DND-41 (cell line): ENCODE measurements around the gene TCF12.

ENCODE experiments used
- ATAC-seq: fragments of 200-7000 bp; cut with Tn5 transposase; 3 replicates; pipeline ENCODE4 v1.9.1; 2021; ENCODE audit warnings: low read depth; ENCODE audit not compliant: insufficient read depth
- DNase-seq: peaks from one replicate; pipeline ENCODE4 v3.0.0-alpha.2; 2020
- H2AFZ ChIP-seq: 2 replicates; pipeline ENCODE4 v1.6.0; 2012; ENCODE audit warnings: low read depth, low read length
- H3K27ac ChIP-seq: 2 replicates; pipeline ENCODE4 v1.5.1; 2012; ENCODE audit warnings: low read length, inconsistent platforms
- H3K27me3 ChIP-seq: fragments of 200-600 bp; sonication (generic); 2 replicates; pipeline ENCODE4 v1.6.0; 2012; ENCODE audit warnings: low read length, mild to moderate bottlenecking, inconsistent platforms; ENCODE audit not compliant: insufficient read depth, poor library complexity
- H3K36me3 ChIP-seq: 2 replicates; pipeline ENCODE4 v1.5.1; 2012; ENCODE audit warnings: low read length, inconsistent platforms; ENCODE audit not compliant: insufficient read depth
- H3K4me1 ChIP-seq: 2 replicates; pipeline ENCODE4 v1.5.1; 2012; ENCODE audit warnings: mild to moderate bottlenecking, low read length; ENCODE audit not compliant: insufficient read depth
- H3K4me2 ChIP-seq: 2 replicates; pipeline ENCODE4 v1.6.0; 2012; ENCODE audit warnings: mild to moderate bottlenecking, moderate library complexity, low read length, inconsistent platforms; ENCODE audit not compliant: insufficient read depth
- H3K4me3 ChIP-seq, 2 experiments: fragments of 200-600 bp in 1 of 2; shearing (Covaris generic) in 1 of 2; 2 replicates each; pipeline ENCODE4 v1.5.1; 2012 to 2016; ENCODE audit warnings: inconsistent platforms in 2 of 2, low read length in 2 of 2, mild to moderate bottlenecking in 2 of 2, low read depth in 1 of 2, moderate library complexity in 1 of 2
- H3K79me2 ChIP-seq: 2 replicates; pipeline ENCODE4 v1.6.0; 2012; ENCODE audit warnings: low read length, inconsistent platforms; ENCODE audit not compliant: insufficient read depth
- H3K9ac ChIP-seq: 2 replicates; pipeline ENCODE4 v1.6.0; 2012; ENCODE audit warnings: low read depth, mild to moderate bottlenecking, inconsistent platforms, low read length, moderate library complexity
- H3K9me3 ChIP-seq: 2 replicates; pipeline ENCODE4 v1.5.1; 2012; ENCODE audit warnings: low read length, moderate library complexity, mild to moderate bottlenecking, inconsistent platforms; ENCODE audit not compliant: insufficient read depth, severe bottlenecking
- H4K20me1 ChIP-seq: 2 replicates; pipeline ENCODE4 v1.6.0; 2012; ENCODE audit warnings: low read length; ENCODE audit not compliant: insufficient read depth
- EZH2 ChIP-seq: IDR thresholded peaks from 3 replicates; pipeline ENCODE4 v1.6.1; 2012; ENCODE audit warnings: borderline replicate concordance, low read depth, mild to moderate bottlenecking, moderate library complexity, low read length, inconsistent platforms; ENCODE audit not compliant: severe bottlenecking
- TF ChIP-seq, protein P1 (sequence below): IDR thresholded peaks from 2 replicates; pipeline ENCODE4 v1.5.1; 2012; ENCODE audit warnings: borderline replicate concordance, low read length, moderate library complexity, mild to moderate bottlenecking; ENCODE audit not compliant: poor library complexity, severe bottlenecking; ENCODE audit errors: extremely low read depth

The TCF12 gene

DNA sequence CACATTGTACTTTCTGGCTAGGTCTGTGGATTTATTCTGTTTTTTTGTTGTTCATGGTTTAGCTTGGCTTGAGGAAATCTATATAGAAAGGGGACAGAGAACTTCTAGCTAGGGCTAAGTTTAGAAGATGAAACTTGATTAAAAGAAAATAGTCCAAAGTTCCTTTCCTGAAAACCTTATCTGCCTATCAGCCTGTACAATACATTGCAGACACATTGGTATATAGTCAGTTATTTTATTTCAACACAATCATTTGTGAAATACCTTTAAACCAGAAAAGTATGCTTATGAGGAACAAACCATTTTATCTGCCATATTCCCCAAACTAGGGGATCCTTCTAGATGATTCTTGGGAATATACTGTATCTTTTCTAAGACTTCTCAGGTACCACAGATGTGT, 310.6 kb downstream of the TCF12 start:
- Histone ChIP-seq H3K4me3 (no peak overlapping the region), H3K79me2 (0 out of 2 replicates have a peak, but pooled peaks cover 5% of the 10 kb centered on the region), H3K36me3 (peaks cover 24% of the 10 kb centered on the region), H3K27me3 (no peaks in the 10 kb centered on the region), H3K4me2 (no peak overlapping the region), H3K9ac (no peak overlapping the region), H4K20me1 (peaks cover 6% of the 10 kb centered on the region; the same call in 1 of the 2 replicates), H2AFZ (no peak overlapping the region), H3K9me3 (no peaks in the 10 kb centered on the region), H3K27ac (no peak overlapping the region), H3K4me1 (peaks cover 10% of the 10 kb centered on the region; the same call in 1 of the 2 replicates)
- DNase-seq (no peak), ATAC-seq (no peak)
- TF ChIP-seq, protein P1, sequence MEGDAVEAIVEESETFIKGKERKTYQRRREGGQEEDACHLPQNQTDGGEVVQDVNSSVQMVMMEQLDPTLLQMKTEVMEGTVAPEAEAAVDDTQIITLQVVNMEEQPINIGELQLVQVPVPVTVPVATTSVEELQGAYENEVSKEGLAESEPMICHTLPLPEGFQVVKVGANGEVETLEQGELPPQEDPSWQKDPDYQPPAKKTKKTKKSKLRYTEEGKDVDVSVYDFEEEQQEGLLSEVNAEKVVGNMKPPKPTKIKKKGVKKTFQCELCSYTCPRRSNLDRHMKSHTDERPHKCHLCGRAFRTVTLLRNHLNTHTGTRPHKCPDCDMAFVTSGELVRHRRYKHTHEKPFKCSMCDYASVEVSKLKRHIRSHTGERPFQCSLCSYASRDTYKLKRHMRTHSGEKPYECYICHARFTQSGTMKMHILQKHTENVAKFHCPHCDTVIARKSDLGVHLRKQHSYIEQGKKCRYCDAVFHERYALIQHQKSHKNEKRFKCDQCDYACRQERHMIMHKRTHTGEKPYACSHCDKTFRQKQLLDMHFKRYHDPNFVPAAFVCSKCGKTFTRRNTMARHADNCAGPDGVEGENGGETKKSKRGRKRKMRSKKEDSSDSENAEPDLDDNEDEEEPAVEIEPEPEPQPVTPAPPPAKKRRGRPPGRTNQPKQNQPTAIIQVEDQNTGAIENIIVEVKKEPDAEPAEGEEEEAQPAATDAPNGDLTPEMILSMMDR, result no peak
- TF ChIP-seq EZH2, result no peak

- TF ChIP-seq, protein P1, result no peak
- TF ChIP-seq EZH2, result no peak
- no peak overlapping the region for H3K27ac ChIP-seq
- no peak for ATAC-seq
- peaks cover 6% of the 10 kb centered on the region; the same call in 1 of the 2 replicates for H4K20me1 ChIP-seq
- H3K27me3 ChIP-seq, result no peaks in the 10 kb centered on the region
- H3K9ac ChIP-seq, result no peak overlapping the region
- peaks cover 10% of the 10 kb centered on the region; the same call in 1 of the 2 replicates for H3K4me1 ChIP-seq
- DNase-seq, result no peak
- peaks cover 48% of the 10 kb centered on the region for H3K36me3 ChIP-seq
- no peaks in the 10 kb centered on the region for H3K9me3 ChIP-seq
- H3K4me2 ChIP-seq, result no peak overlapping the region
- H3K4me3 ChIP-seq, result no peak overlapping the region
- H2AFZ ChIP-seq, result no peak overlapping the region
- H3K79me2 ChIP-seq, result 0 out of 2 replicates have a peak, but pooled peaks cover 2% of the 10 kb centered on the region
Observed at GRCh38 chr15:57231559-57231958, 313.1 kb downstream of the TCF12 start.

GRCh38 chr15:57234156-57234555, 315.7 kb downstream of the TCF12 start:
- H3K27me3 ChIP-seq, result no peaks in the 10 kb centered on the region
- H3K27ac ChIP-seq, result no peak overlapping the region
- H3K9me3 ChIP-seq, result no peaks in the 10 kb centered on the region
- TF ChIP-seq EZH2, result no peak
- no peak for DNase-seq
- H3K9ac ChIP-seq, result no peak overlapping the region
- no peaks in the 10 kb centered on the region for H3K79me2 ChIP-seq
- H3K4me2 ChIP-seq, result no peak overlapping the region
- peaks cover 64% of the 10 kb centered on the region for H3K36me3 ChIP-seq
- ATAC-seq, result no peak
- no peaks in the 10 kb centered on the region for H4K20me1 ChIP-seq
- H3K4me1 ChIP-seq, result no peaks in the 10 kb centered on the region
- no peak overlapping the region for H3K4me3 ChIP-seq
- H2AFZ ChIP-seq, result no peak overlapping the region

- Histone ChIP-seq H3K27me3 (no peaks in the 10 kb centered on the region), H3K36me3 (peaks cover 72% of the 10 kb centered on the region), H2AFZ (no peak overlapping the region), H3K79me2 (no peaks in the 10 kb centered on the region), H3K27ac (no peak overlapping the region), H3K4me3 (no peak overlapping the region), H3K4me1 (no peaks in the 10 kb centered on the region), H3K4me2 (no peak overlapping the region), H3K9ac (no peak overlapping the region), H4K20me1 (no peaks in the 10 kb centered on the region), H3K9me3 (no peaks in the 10 kb centered on the region)
- DNase-seq, result no peak
- no peak for ATAC-seq
- TF ChIP-seq, protein P1, result no peak
- TF ChIP-seq EZH2, result no peak
Observed at GRCh38 chr15:57235186-57235585, 316.7 kb downstream of the TCF12 start.
